Liver (tissue), 9 donors: ENCODE measurements around the gene GAPVD1. TPM values are rescaled to one million over a fixed set of nuclear protein-coding genes. Genes with fewer than 3 reads are reported as not detected.
"Not testable (repeated sequence)": the region's sequence is repeated elsewhere in the genome, so short reads cannot be mapped to it uniquely, and the experiment has no call there.

Experiments
- DNase-seq: peaks from one replicate; pipeline ENCODE4 v3.0.0-alpha.2; 2017; ENCODE audit warnings: low spot score
- H3K27ac ChIP-seq, 2 donors: one replicate each; pipeline ENCODE4 v1.7.0; 2013; ENCODE audit warnings: inconsistent platforms in 2 of 2, low read length in 2 of 2, control low read depth in 1 of 2, low read depth in 1 of 2, mild to moderate bottlenecking in 1 of 2
- H3K27me3 ChIP-seq, 4 donors: one replicate each; pipeline versions ENCODE4 v1.6.1 to v1.7.0; 2013; ENCODE audit warnings: low read length in 3 of 4, inconsistent platforms in 1 of 4, mild to moderate bottlenecking in 1 of 4, moderate library complexity in 1 of 4; ENCODE audit not compliant: control insufficient read depth in 4 of 4, insufficient read depth in 4 of 4
- H3K36me3 ChIP-seq, 4 donors: one replicate each; pipeline versions ENCODE4 v1.6.1 to v1.7.0; 2013; ENCODE audit warnings: low read length in 3 of 4, mild to moderate bottlenecking in 3 of 4, low read depth in 1 of 4, moderate library complexity in 1 of 4; ENCODE audit not compliant: control insufficient read depth in 4 of 4, insufficient read depth in 3 of 4
- H3K4me1 ChIP-seq, 4 donors: one replicate each; pipeline versions ENCODE4 v1.6.1 to v1.7.0; 2013; ENCODE audit warnings: low read length in 3 of 4, mild to moderate bottlenecking in 3 of 4, moderate library complexity in 1 of 4; ENCODE audit not compliant: control insufficient read depth in 4 of 4, insufficient read depth in 4 of 4
- H3K4me3 ChIP-seq, 3 donors: one replicate each; pipeline versions ENCODE4 v1.6.1 to v1.7.0; 2013; ENCODE audit warnings: low read length in 3 of 3, control low read depth in 1 of 3, low read depth in 1 of 3, mild to moderate bottlenecking in 1 of 3
- H3K9ac ChIP-seq, 2 donors: one replicate each; pipeline ENCODE4 v1.7.0; 2013; ENCODE audit warnings: low read length in 2 of 2, mild to moderate bottlenecking in 2 of 2, moderate library complexity in 2 of 2, control low read depth in 1 of 2, low read depth in 1 of 2
- H3K9me3 ChIP-seq, 4 donors: one replicate each; pipeline versions ENCODE4 v1.6.1 to v1.7.0; 2013; ENCODE audit warnings: low read length in 3 of 4; ENCODE audit not compliant: control insufficient read depth in 4 of 4
- EGR1 ChIP-seq, 2 donors: IDR thresholded peaks; 2 replicates each; pipeline ENCODE4 v1.6.1; 2016 to 2018; ENCODE audit warnings: antibody characterized with exemption in 2 of 2, low read depth in 2 of 2
- FOXA1 ChIP-seq: IDR thresholded peaks from 2 replicates; pipeline ENCODE4 v1.6.1; 2016; ENCODE audit warnings: antibody characterized with exemption
- FOXA2 ChIP-seq: IDR thresholded peaks from 2 replicates; pipeline ENCODE4 v1.6.1; 2016; ENCODE audit warnings: antibody characterized with exemption
- HNF4A ChIP-seq, 2 donors: conservative IDR thresholded peaks; 2 replicates each; pipeline ENCODE4 v1.6.1; 2016; ENCODE audit warnings: antibody characterized with exemption in 2 of 2, mild to moderate bottlenecking in 2 of 2
- JUND ChIP-seq, 2 donors: IDR thresholded peaks; 2 replicates each; pipeline ENCODE4 v1.6.1; 2016; ENCODE audit warnings: antibody characterized with exemption in 2 of 2
- MAX ChIP-seq: IDR thresholded peaks from 2 replicates; pipeline ENCODE4 v1.6.1; 2016; ENCODE audit warnings: antibody characterized with exemption
- NR2F2 ChIP-seq: IDR thresholded peaks from 2 replicates; pipeline ENCODE4 v1.6.1; 2016; ENCODE audit warnings: antibody characterized with exemption
- RAD21 ChIP-seq, 2 donors: IDR thresholded peaks; 2 replicates each; pipeline ENCODE4 v1.6.1; 2016; ENCODE audit warnings: antibody characterized with exemption in 2 of 2, mild to moderate bottlenecking in 2 of 2
- REST ChIP-seq: IDR thresholded peaks from 2 replicates; pipeline ENCODE4 v1.6.1; 2016; ENCODE audit warnings: antibody characterized with exemption, mild to moderate bottlenecking
- SP1 ChIP-seq: IDR thresholded peaks from 2 replicates; pipeline ENCODE4 v1.6.1; 2018; ENCODE audit warnings: antibody characterized with exemption, mild to moderate bottlenecking
- TAF1 ChIP-seq: conservative IDR thresholded peaks from 2 replicates; pipeline ENCODE4 v1.6.1; 2016; ENCODE audit warnings: antibody characterized with exemption, mild to moderate bottlenecking
- WGBS: extraction: QIAGEN DNeasy Blood & Tissue Kit; methylation state at CpG from one replicate; pipeline ENCODE4 v1.1.7; 2013; 5-methylcytosine and 5-hydroxymethylcytosine counted together
- polyA plus RNA-seq, 2 donors: library from polyadenylated mRNA; stranded (reverse) in 1 of 2; unstranded in 1 of 2; fragments of 200-250 nt in 1 of 2; fragments of >200 nt in 1 of 2; fragmentation: Nextera tagmentation in 1 of 2; extraction: Ambion mirVana in 1 of 2; gene quantifications; one replicate each; pipeline versions ENCODE4 v1.2.1 to v1.2.3, GENCODE V29; 2013 to 2015
- total RNA-seq, 2 donors: library from RNA; depleted of rRNA; stranded (reverse); fragments of >200 nt; gene quantifications; one replicate each; pipeline ENCODE4 v1.2.3, GENCODE V29; 2014
- TF ChIP-seq, protein P1 (sequence below): fragments of 150-350 bp; IDR thresholded peaks from 2 replicates; pipeline ENCODE4 v1.5.1; 2017; ENCODE audit warnings: improper control_type of control experiment, low read depth, low read length; ENCODE audit not compliant: missing input control
- donor health status: healthy.
- donor health status: healthy.
- donor health status: healthy.
- donor health status: healthy.
- donor health status: healthy.

Gene GAPVD1
- total and polyA plus RNA-seq, 4 donors: 5.5 to 89.7 (median 28.6) TPM

DNA sequence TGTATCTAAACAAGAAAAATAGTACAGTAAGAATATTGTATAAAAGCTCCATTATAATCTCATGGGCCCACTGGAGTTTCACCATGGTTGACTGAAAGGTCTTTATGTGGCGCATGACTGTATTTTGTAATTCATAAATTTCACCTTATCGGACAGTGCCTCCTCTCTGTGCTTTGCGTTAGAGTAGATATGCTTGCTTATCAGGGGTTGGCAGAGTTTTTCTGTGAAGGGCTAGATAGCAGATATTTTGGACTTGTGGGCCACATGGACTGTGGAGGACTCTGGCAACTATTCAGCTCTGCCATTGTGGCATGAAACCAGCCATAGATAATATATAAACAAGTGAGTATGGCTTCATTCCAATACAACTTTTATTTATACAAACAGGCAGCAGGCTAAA is 23.2 kb downstream of the GAPVD1 start:
- Histone ChIP-seq H3K36me3 (no peaks in the 10 kb centered on the region), H3K9me3 (no peaks in the 10 kb centered on the region), H3K4me3 (no peak overlapping the region), H3K27me3 (no peaks in the 10 kb centered on the region), H3K27ac (no peak overlapping the region), H3K9ac (no peak overlapping the region), H3K4me1 (peaks cover 0 to 5% (median 1%) of the 10 kb centered on the region in 4 donors)
- peak; percentile 66 for DNase-seq
- WGBS: 85% methylated on average over 3 of the region's 3 CpGs
- TF ChIP-seq EGR1 (IDR thresholded peaks at IDR 0.05; ENCODE audit: low read depth in 2 of 2) (no peak), SP1 (no peak), REST (no peak), RAD21 (IDR thresholded peaks at IDR 0.05) (no peak), HNF4A (conservative IDR thresholded peaks at IDR 0.05) (no peak), FOXA2 (no peak), MAX (no peak)
- TF ChIP-seq, protein P1, sequence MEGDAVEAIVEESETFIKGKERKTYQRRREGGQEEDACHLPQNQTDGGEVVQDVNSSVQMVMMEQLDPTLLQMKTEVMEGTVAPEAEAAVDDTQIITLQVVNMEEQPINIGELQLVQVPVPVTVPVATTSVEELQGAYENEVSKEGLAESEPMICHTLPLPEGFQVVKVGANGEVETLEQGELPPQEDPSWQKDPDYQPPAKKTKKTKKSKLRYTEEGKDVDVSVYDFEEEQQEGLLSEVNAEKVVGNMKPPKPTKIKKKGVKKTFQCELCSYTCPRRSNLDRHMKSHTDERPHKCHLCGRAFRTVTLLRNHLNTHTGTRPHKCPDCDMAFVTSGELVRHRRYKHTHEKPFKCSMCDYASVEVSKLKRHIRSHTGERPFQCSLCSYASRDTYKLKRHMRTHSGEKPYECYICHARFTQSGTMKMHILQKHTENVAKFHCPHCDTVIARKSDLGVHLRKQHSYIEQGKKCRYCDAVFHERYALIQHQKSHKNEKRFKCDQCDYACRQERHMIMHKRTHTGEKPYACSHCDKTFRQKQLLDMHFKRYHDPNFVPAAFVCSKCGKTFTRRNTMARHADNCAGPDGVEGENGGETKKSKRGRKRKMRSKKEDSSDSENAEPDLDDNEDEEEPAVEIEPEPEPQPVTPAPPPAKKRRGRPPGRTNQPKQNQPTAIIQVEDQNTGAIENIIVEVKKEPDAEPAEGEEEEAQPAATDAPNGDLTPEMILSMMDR: no peak

- H3K4me1 ChIP-seq, H3K9ac ChIP-seq, H3K9me3 ChIP-seq, H3K27me3 ChIP-seq, H3K27ac ChIP-seq, H3K36me3 ChIP-seq, H3K4me3 ChIP-seq, DNase-seq: not testable (repeated sequence)
- WGBS: 94% methylated on average over 7 of the region's 7 CpGs
These were observed 25.4 kb downstream of the GAPVD1 start for GRCh38 chr9:125286935-125287433.

GRCh38 chr9:125293134-125293533 is 31.5 kb downstream of the GAPVD1 start:
- Histone ChIP-seq H3K36me3 (no peaks in the 10 kb centered on the region), H3K27ac (no peak overlapping the region), H3K27me3 (no peaks in the 10 kb centered on the region), H3K9ac (no peak overlapping the region), H3K4me3 (no peak overlapping the region), H3K4me1 (peaks cover 4 to 10% (median 7%) of the 10 kb centered on the region in 4 donors), H3K9me3 (no peaks in the 10 kb centered on the region)
- DNase-seq: no peak
- TF ChIP-seq MAX (no peak), RAD21 (IDR thresholded peaks at IDR 0.05) (no peak), TAF1 (no peak), FOXA2 (no peak), FOXA1 (no peak), JUND (IDR thresholded peaks at IDR 0.05) (no peak), NR2F2 (no peak)
- TF ChIP-seq, protein P1: no peak
